Fibroblast of lung (primary cell): ENCODE measurements around the gene RGS7.

ENCODE experiments used
- CTCF ChIP-seq, 2 donors: IDR thresholded peaks in 1 of 2; conservative IDR thresholded peaks in 1 of 2; 1 replicate in 1 of 2; 2 replicates in 1 of 2; pipeline ENCODE4 v1.5.1; 2011 to 2012; ENCODE audit warnings: low read length in 2 of 2, control low read depth in 1 of 2, inconsistent platforms in 1 of 2, low read depth in 1 of 2, mild to moderate bottlenecking in 1 of 2
- EZH2 ChIP-seq: IDR thresholded peaks from 2 replicates; pipeline ENCODE4 v1.5.1; 2012; ENCODE audit warnings: low read length, control low read depth, mild to moderate bottlenecking; ENCODE audit errors: missing control alignments

- TF ChIP-seq CTCF (conservative IDR thresholded peaks at IDR 0.05 in 1 of 2, IDR thresholded peaks at IDR 0.05 in 1 of 2; ENCODE audit: low read depth in 1 of 2, low read length in 2 of 2) (no peak), EZH2 (no peak)
Measured at GRCh38 chr1:240965581-240966091, 391.4 kb downstream of the RGS7 start.
